ENCODE results near the gene MED20. TPM values are rescaled to one million over a fixed set of nuclear protein-coding genes. Genes with fewer than 3 reads are reported as not detected.

The MED20 gene
- total and polyA plus RNA-seq, 2 donors (not counting 3 experiments of a cell fraction or from before 2014, with no cell fraction given) = 30.4 to 37.8 TPM

- dilution Hi-C loops (cut with MboI; ENCODE audit: extremely low pct_ligation_motif_present, low sequenced_read_pairs) = no loop called here
- H3K4me2 ChIP-seq (ENCODE audit: insufficient read depth, low read length) = peak overlapping the region; percentile 77
- ChIA-PET POLR2A (interaction anchor here (0.6 to 0.7 kb wide), 2 partner anchors 47 to 110 kb away, joined by 3 to 4 read pairs; partner anchors contain the start of gene CCND3), CTCF (interaction anchor here (1.0 to 1.9 kb wide), 6 partner anchors 26 to 107 kb away, joined by 3 to 14 read pairs (median 8); partner anchors contain the start of genes BYSL, MED20 and TOMM6)
- BruUV-seq (replicated peaks) = no TSS peak
- H3K27ac ChIP-seq (ENCODE audit: insufficient read depth, low read depth, low read length) = no peak overlapping the region
- H3K4me3 ChIP-seq (replicated peaks in 1 of 3; ENCODE audit: insufficient read depth in 1 of 3, low read depth in 1 of 3, low read length in 3 of 3) = peak overlapping the region; percentile 69 to 72 (median 70)
- no peaks in the 10 kb centered on the region for H4K20me1 ChIP-seq (replicated peaks; ENCODE audit: control insufficient read depth, extremely low read depth, insufficient read depth, low read length)
- H3K79me2 ChIP-seq (ENCODE audit: control insufficient read depth, insufficient read depth, low read length) = no peaks in the 10 kb centered on the region
- no peaks in the 10 kb centered on the region for H3K9me3 ChIP-seq (replicated peaks; ENCODE audit: control insufficient read depth, insufficient read depth, low read length)
- no peak for FAIRE-seq
- peak overlapping the region; percentile 70 for H3K9ac ChIP-seq (replicated peaks; ENCODE audit: extremely low read depth, insufficient read depth, low read length)
- H3K4me1 ChIP-seq (ENCODE audit: control insufficient read depth, extremely low read depth, insufficient read depth, low read length) = peaks cover 12% of the 10 kb centered on the region
- no peaks in the 10 kb centered on the region for H3K9me1 ChIP-seq (replicated peaks; ENCODE audit: control insufficient read depth, extremely low read depth, insufficient read depth, low read length)
- intact Hi-C loops (cut with micrococcal nuclease) = loop anchor here (1.0 to 2.0 kb wide), 6 partner anchors 23 to 150 kb away; partner anchors contain the start of genes BYSL, MED20 and TOMM6
- H2AFZ ChIP-seq (ENCODE audit: low read depth, low read length) = peak overlapping the region; percentile 80
- peaks cover 0 to 2% of the 10 kb centered on the region in 2 experiments for H3K27me3 ChIP-seq (ENCODE audit: control insufficient read depth in 2 of 2, insufficient read depth in 2 of 2, low read length in 2 of 2)
- DNase-seq (ENCODE audit: low read depth, low spot score) = peak; percentile 14
- no peaks in the 10 kb centered on the region for H3K36me3 ChIP-seq (ENCODE audit: control insufficient read depth in 2 of 2, extremely low read depth in 1 of 2, insufficient read depth in 2 of 2, low read length in 2 of 2)
- TF ChIP-seq FOS (IDR thresholded peaks at IDR 0.05; ENCODE audit: borderline replicate concordance, insufficient read depth, low read length) = no peak
- no peak for TF ChIP-seq POLR2AphosphoS5 (IDR thresholded peaks at IDR 0.05; ENCODE audit: insufficient read depth, low read depth, low read length)
- TF ChIP-seq JUN (IDR thresholded peaks at IDR 0.05; ENCODE audit: borderline replicate concordance, insufficient read depth, insufficient read length, low read depth) = no peak
- no peak for TF ChIP-seq MYC (IDR thresholded peaks at IDR 0.05; ENCODE audit: low read depth, low read length)
- TF ChIP-seq POLR2A (IDR thresholded peaks at IDR 0.05; ENCODE audit: low read depth, low read length) = no peak
- TF ChIP-seq GATA2 (IDR thresholded peaks at IDR 0.05; ENCODE audit: insufficient read depth, insufficient read length, low read depth, low read length) = no peak
- no peak for TF ChIP-seq EZH2 (IDR thresholded peaks at IDR 0.05; ENCODE audit: borderline replicate concordance, low read depth, low read length, severe bottlenecking)
- no peak for TF ChIP-seq MAX (IDR thresholded peaks at IDR 0.05; ENCODE audit: insufficient read depth, insufficient read length)
- no peak for TF ChIP-seq CTCF (IDR thresholded peaks at IDR 0.05; ENCODE audit: extremely low read depth in 1 of 2, insufficient read depth in 1 of 2, low read depth in 1 of 2, low read length in 2 of 2)
Measured at GRCh38 chr6:41894366-41895299, 26.3 kb downstream of the MED20 start.

All from endothelial cell of umbilical vein (primary cell).